GOT3 (cell line): ENCODE results near the gene NUP35.
"Not testable (repeated sequence)": the region's sequence is repeated elsewhere in the genome, so short reads cannot be mapped to it uniquely, and the experiment has no call there.

ENCODE experiments used
- DNase-seq: peaks from one replicate; lab custom pipeline; 2025; ENCODE audit warnings: mixed read lengths; lab: John Stamatoyannopoulos, UW

NUP35 gene

DNA sequence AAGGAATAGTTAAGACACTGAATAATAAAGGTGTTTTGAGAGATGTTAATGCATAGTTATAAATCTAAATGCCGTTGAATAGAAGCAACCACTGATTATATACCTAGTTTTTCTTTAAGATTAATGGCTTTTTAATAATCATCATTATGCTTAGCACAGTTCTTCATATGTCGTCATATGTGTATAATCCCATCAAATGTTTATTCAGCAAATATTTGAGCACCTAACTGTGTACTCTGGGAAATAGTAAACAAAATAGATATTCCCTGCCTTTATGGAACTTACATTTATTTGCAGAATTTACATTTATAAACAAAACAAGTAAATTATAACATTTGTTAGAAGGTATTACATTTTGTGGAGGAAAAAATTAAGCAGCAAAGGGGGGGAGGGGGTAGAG is 9.8 kb downstream of the NUP35 start:
- no peak for DNase-seq

DNA sequence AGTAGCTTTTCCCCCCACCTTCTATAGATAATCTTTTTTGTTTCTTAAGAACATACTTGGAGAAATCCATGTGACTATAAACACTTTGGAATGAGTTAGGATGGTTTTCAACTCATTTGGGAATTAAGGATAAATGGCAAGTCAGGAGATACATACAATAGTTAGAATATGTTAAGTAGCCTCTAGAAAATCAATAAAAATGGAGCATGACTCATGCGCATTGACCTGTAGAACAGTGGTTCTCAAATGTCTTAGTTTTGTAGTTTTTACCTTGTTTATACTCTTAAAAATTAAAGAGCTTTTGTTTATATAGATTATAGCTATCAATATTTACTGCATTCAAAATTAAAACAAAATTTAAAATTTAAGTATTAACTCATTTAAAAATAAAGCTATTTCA is 24.7 kb downstream of the NUP35 start:
- DNase-seq = no peak

DNA sequence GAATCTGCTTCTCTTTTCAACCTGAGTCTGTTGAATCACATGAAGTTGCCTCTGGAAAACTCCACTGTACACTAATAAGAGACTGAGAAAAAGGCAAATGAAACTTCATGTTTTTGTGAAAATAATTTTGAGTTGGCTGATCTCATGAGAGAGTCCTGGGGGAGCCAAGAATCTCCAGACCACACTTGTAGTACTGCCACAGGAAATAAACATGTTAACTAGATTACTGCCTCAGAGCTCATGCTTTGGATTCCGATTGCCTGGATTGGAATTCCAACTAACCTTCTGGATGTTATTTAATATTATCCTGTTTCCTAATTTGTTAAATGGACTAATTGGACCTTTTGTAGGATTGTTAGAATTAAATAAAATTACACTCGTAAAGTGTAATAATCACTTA is 25.2 kb downstream of the NUP35 start:
- DNase-seq = no peak

DNA sequence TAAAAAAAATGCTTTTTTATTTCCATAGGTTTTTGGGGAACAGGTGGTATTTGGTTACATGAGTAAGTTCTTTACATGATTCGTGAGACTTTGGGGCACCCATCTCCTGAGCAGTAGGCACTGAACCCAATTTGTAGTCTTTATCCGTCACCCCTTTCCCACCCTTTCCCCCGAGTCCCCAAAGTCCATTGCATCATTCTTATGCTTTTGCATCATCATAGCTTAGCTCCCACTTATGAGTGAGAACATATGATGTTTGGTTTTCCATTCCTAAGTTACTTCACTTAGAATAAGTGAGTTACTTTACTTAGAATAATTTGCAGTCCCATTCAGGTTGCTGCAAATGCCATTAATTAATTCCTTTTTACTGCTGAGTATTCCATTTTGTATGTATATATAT is 28.0 kb downstream of the NUP35 start:
- not testable (repeated sequence) for DNase-seq

DNA sequence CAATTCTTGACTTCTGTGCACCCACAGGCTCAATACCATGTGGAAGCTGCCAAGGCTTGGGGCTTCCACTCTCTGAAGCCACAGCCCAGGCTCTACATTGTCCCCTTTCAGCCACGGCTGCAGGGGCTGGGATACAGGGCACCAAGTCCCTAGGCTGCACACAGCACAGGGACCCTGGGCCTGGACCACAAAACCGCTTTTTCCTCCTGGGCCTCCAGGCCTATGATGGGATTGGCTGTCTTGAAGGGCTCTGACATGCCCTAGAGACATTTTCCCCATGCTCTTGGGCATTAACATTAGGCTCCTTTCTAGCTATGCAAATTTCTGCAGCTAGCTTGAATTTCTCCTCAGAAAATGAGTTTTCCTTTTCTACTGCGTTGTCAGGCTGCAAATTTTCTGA is 29.7 kb downstream of the NUP35 start:
- DNase-seq = no peak

DNA sequence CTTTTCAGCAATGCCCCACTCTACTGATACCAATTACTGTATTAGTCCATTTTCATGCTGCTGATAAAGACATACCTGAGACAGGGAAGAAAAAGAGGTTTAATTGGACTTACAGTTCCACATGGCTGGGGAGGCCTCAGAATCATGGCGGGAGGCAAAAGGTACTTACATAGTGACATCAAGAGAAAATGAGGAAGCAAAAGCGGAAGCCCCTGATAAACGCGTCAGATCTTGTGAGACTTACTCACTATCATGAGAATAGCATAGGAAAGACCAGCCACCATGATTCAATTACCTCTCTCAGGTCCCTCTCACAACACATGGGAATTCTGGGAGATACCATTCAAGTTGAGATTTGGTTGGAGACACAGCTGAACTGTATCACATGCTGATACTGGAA is 30.5 kb downstream of the NUP35 start:
- DNase-seq = not testable (repeated sequence)

DNA sequence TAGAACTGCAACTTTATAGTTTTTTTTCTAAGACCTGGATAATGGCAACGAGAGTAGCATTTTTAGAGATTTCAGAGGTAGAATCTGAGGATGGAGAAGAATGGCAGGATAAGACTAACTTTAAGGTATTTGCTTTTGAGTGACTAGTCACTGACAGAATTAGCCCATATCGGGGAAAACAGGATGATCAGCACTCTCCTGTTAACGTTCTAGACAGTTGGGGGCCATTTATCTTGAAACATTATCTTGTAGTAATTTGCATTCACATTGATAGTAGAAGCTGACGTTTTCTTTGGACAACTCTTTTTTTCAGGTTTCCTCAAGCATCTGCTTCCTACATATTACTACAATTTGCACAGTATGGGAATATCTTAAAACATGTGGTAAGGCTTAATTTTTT is 32.9 kb downstream of the NUP35 start:
- no peak for DNase-seq

DNA sequence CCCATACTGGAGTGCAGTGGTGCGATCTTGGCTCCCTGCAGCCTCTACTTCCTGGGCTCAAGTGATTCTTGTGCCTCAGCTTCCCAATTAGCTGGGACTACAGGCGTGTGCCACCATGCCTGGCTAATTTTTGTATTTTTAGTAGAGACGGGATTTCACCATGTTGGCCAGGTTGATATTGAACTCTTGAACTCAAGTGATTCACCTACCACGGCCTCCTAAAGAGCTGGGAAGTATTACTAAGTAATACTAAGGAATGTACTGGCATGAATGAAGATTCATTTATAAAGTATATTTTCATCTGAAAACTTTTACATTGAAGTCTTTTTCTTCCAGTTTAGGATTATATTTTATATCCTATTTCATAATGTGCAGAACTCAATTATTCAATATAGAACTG is 38.1 kb downstream of the NUP35 start:
- no peak for DNase-seq

DNA sequence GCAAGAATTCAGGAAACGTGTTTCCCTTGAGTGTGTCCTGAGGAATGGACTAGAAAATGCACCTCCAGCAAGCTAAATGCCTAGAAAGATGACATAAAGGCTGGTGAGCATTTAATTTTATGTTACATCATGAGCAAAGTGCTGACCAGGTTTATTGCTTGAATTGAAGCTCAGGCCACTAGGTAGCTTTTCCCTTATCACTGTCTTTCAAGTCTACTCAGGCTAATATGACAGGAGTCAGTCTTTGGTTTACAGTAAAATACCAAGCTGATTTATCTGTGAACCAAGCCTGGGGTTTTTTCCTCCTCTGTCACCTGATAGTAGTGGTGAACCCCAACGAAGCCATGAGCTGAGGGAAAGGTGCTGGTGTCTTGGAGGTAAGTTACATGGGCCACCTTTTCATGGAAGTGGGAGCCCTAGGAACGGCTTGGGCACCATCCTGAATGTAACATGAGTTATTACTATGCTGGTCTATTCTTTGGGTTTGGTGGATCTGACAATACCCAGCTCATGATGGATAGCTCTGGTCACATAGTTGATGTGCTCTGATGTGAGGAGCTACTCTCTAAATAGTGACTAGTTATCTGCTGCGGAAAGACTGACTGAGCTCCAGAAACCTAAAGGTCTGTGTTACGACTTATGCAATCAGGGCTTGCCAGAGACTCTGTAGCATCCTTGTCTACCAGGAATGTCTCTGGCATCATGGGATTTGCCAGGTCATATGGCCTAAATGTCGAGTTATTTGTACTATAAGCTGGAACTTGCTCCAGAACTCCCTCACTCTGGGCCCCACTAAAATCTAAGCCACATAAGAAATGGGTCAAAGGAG is 39.8 kb downstream of the NUP35 start:
- no peak for DNase-seq

DNA sequence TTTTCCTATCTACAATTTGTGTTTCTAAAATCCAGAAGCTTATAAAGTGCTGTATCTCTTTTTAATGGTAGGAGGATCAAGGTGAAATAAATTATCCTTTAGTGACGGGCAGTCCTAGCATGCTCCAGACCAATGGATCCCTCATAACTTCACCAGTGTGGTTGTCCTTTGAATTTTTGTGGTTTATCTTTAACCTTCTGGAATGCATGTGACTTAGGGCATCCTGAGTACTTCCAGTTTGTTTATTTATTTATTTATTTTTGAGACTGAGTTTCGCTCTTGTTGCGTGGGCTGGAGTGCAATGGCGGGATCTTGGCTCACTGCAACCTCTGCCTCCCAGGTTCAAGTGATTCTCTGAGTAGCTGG is 40.4 kb downstream of the NUP35 start:
- no peak for DNase-seq

DNA sequence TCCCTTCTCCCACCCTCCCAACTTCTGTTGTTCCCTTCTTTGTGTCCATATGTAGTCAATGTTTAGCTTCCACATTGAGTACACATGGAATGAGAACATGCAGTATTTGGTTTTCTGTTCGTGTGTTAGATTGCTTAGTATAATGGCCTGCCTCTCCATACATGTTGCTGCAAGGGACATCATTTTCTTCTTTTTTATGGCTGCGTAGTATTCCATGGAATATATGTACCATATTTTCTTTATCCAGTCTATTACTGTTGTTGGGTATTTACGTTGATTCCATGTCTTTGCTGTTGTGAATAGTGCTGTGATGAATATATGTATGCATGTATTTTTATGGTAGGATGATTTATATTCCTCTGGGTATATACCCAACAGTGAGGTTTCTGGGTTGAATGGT is 42.0 kb downstream of the NUP35 start:
- DNase-seq = no peak

DNA sequence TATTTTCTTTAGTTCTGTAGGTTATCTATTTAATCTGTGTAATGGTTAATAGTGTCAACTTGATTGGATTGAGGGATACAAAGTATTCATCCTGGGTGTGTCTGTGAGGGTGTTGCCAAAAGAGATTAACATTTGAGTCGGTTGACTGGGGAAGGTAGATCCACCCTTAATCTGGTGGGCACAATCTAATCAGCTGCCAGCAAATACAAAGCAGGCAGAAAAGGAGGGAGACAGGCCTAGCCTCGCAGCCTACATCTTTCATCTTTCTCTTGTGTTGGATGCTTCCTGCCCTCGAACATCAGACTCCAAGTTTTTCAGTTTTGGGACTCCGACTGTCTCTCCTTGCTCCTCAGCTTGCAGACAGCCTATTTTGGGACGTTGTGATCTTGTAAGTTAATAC is 42.7 kb downstream of the NUP35 start:
- DNase-seq = not testable (repeated sequence)

DNA sequence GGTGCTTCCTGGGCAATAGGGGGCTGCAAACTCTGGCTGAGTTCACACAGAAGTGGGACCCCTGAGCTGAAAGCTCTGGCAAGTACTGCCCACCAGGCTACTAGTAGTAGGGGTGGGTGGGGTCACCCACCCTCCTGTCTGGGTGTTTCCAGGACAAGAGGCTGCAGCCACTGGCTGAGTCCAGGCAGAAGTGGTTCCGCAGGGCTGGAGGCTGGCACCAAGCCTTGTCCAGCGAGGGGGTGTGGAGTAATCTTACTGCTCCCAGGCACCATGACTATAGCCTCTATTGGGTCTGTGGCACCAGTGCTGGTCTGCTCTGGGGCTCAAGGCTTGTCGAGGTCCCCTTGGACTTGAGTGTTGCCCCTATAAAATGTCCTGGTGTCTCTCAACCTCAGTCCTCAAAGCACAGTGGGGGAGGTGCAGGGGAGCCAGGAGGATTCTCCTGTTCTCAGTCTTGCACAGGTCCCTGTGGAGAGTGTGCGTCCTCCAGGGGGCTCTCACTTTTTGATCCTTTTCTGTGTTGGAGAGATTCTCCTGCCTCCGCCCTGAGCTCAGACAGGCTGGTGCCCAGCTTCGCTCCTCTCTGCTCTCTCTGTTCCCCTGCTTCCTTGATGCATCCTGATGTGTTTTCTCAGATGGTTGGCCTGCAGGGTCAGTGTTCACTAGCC is 48.1 kb downstream of the NUP35 start:
- DNase-seq = no peak

DNA sequence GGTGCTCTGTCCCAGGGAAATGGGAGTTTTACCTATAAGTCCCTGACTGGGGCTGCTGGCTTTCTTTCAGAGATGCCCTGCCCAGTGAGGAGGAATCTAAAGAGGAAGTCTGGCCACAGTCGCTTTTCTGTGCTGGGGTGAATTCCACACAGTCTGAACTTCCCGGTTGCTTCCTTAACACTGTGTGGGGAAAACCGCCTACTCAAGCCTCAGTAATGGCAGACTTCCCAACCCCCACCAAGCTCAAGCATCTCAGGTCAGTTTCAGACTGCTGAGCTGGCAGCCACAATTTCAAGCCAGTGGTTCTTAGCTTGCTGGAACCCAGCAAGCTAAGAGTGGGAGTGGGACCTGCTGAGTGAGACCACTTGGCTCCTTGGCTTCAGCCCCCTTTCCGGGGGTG is 54.9 kb downstream of the NUP35 start:
- no peak for DNase-seq

DNA sequence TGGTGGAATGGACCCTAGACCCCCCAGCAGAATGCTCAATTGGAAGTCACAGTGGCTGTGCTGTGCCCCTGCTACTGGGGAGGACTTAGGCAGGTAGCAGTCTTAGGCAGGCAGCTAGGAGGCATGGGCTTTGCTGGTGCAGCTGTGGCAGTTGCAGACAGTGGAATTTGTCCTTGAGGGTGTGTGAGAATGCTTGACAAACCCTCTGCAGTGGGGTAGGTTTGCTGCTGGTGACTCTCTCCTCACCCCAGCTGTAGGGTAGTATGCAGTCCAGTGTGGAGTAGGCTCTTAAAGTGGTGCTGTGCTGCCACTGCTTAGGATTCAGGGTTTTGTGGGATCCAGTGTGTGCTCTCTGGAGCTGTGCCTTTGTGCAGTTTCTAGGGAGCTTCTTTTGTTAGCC is 61.3 kb downstream of the NUP35 start:
- no peak for DNase-seq

DNA sequence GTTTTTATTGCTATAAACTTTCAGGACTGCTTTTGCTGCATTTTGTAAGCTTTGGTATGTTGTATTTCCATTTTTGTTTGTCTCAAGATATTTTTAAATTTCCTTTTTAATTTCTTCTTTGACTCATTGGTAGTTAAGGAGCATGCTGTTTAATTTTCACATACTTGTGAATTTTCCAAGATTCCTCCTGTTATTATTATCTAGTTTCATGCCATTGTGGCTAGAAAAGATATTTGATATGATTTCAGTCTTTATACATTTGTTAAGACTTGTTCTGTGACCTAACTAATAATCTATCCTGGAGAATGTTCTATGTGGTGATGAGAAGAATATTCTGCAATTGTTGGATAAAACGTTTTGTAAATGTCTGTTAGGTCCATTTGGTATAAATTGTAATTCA is 62.1 kb downstream of the NUP35 start:
- no peak for DNase-seq

DNA sequence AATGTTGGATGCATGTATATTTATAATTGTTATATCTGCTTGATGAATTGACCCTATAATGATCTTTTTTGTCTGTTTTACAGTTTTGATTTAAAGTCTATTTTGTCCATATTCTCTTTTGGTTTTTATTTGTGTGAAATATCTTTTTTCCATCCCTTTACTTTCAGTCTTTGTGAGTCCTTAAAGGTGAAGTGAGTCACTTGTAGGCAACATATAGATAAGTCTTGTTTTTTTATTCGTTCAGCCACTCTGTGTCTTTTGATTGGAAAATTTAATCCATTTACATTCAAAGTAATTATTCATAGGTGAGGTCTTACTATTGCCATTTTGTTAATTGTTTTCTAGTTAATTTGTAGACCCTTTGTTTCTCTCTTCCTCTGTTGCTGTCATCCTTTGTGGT is 62.5 kb downstream of the NUP35 start:
- no peak for DNase-seq

DNA sequence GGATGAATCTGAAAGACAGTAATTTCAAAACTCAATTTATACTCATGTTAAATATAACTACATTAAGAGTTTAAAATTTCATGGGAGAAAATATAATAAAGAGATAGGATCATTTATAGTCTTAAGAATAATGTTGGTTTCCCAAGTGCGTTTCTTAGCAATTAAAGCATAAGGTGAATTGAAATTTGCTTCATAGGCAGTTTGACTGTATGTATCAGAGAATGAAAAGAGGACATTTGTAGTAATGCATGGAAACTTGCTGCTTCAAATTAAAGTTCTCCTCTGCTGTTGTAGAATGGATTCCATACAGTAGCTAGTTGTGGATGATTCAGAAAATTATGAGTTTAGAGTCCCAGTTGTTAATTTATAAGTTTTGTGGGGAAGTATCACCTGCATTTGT is 68.1 kb downstream of the NUP35 start:
- no peak for DNase-seq

DNA sequence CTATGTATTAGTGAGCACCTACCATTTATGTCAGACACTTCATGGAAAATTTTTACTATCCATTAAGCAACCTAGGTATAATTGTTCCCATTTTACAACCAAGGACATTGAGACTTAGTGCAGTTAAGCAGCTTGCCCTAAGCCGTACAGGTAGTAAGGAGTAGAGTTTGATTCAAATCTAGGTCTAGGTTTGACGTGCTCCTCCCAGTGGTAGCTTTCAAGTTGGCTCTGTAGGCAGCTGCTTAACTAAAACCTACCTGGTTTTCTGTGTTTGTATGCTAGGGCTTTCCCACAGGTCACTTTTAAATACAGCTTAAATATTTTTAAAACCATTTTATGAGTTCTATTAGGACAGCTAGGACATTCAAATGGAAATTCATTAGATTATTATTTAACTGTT is 69.7 kb downstream of the NUP35 start:
- DNase-seq = no peak

DNA sequence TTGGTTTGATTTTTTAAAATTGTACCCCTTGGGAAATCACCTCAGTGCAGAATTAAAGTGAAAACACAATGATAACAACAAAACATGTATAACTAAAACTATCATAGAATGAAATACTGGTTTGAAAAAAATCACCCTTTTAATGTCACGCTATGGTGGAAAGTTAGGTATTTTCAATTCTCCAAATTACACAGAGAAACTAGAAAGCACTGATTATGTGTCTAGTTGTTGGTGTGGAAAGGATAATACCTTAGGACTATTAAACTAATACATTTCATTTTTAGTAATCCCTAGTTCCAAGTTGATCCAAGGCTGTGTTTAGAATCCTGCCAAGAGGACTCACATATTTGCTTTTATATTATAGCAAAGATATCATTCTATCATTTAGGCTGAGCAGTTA is 71.2 kb downstream of the NUP35 start:
- DNase-seq = no peak

DNA sequence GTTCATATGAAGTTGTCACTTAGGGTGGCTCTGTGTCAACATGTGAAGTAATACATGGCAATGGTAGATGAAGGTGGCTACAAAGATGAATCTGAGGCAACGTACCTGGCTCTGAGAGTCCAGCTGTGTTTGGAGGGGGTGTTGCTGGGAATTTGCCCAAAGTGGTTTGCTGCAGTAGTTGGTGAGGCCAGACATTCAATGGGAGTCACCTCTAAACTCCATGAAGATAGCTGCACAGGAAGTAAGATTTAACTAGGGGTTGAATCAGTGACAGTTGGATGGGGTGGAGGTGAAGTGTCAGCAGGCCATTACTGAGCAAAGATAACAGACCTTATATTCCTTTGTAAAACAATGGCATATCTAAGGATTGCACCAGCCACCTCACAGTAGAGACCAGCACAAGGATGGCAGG is 71.8 kb downstream of the NUP35 start:
- DNase-seq = no peak

DNA sequence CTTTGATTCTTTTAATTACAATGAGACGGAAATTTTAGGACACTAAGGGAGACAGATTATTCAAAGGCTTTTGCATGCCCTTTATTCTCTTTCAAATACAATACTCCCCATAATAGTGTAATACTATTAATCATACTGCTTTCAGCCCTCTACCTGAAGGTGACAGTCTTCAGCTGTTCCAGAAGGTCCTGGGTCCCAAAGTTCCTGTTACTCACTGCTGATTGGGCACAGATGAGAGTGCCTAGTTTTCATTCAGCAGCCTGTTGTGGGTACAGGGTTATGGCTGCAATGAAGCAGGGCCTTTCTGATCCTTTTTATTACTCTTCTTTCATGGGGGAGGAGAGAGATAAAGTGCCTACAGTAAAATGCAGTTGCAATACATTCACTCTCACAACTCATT is 80.2 kb downstream of the NUP35 start:
- no peak for DNase-seq

DNA sequence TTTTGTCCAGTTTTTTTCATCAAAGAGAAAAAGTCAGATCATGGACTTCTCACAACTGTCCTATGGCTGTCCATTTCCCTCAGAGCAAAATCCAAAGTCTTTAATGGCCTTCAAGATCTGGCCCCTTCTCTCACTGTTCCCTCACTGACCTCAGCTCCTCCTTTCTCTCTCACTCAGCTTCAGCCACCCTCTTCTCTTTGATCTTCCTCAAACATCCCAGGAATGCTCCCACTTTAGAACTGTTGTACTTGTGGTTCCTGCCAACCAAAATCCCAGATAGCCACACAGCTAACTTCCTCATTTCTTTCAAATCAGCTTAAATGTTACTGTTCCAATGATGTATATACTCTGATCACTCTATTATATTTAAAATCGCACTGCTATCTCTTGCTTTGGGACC is 82.9 kb downstream of the NUP35 start:
- DNase-seq = no peak
